GM12873 (cell line): ENCODE results near the gene CLDN1.

Experiments used
- CTCF ChIP-seq: IDR thresholded peaks from 2 replicates; pipeline ENCODE4 v1.5.1; 2012; ENCODE audit warnings: low read depth, mild to moderate bottlenecking, moderate library complexity, low read length, control low read depth; ENCODE audit not compliant: insufficient read depth; ENCODE audit errors: missing control alignments

CLDN1 gene

GRCh38 chr3:190361791-190362190 lies 39.5 kb upstream of the CLDN1 start:
- no peak for TF ChIP-seq CTCF

GRCh38 chr3:190360228-190360627 lies 38.0 kb upstream of the CLDN1 start:
- TF ChIP-seq CTCF = no peak

GRCh38 chr3:190359813-190360212 lies 37.6 kb upstream of the CLDN1 start:
- TF ChIP-seq CTCF = no peak

GRCh38 chr3:190357468-190357867 lies 35.2 kb upstream of the CLDN1 start:
- TF ChIP-seq CTCF = no peak

- TF ChIP-seq CTCF = no peak
Measured at GRCh38 chr3:190356246-190356645, 34.0 kb upstream of the CLDN1 start.

- TF ChIP-seq CTCF = no peak
Measured at GRCh38 chr3:190352861-190353457, 30.7 kb upstream of the CLDN1 start.

DNA sequence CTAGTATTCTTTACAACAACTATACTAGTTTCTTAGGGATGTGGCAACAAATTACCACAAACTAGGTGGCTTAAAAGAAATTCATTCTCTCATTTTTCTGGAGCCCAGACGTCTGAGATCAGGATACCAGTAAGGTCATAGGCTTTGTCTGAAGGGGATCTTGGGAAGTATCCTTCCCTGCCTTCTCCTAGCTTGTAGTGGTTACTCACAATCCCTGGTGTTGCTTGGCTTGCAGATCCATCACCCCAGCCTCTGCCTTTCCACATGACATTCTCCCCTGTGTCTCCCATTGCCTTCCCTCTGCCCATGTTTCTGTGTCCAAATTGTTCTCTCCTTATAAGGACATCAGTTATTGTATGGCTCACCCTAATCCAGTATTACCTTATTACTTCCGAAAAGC lies 24.3 kb upstream of the CLDN1 start:
- no peak for TF ChIP-seq CTCF

GRCh38 chr3:190345878-190346277 lies 23.6 kb upstream of the CLDN1 start:
- no peak for TF ChIP-seq CTCF
